Measurements from ENCODE around the gene SPTBN4.

DNA sequence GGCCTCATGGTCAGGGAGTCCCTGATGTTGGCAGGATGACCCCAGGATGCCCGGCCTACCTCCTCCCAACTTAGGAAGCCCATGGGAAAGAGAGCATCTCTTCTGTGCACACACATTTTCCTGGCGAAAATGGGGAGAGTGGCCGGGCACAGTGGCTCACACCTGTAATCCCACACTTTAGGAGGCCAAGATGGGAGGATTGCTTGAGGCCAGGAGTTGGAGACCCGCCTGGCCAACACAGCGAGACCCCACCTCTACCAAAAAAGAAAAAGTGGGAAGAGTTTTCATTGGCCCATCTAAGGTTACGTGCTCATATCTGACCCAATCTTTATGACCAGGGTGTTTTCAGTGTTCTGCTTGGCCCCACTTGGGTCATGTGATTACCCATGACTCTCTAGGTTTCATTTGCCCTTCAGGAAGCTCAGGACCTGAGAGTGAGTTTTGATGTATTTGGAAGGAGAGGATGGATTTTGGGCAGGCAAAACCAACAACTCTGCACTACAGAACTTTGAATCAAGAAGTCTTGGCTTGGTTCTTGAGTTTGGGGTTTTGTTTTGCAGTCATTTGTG lies 76.3 kb downstream of the SPTBN4 start:
- TF ChIP-seq POLR2A (IDR thresholded peaks at IDR 0.05) = no peak
- TF ChIP-seq, protein P1, sequence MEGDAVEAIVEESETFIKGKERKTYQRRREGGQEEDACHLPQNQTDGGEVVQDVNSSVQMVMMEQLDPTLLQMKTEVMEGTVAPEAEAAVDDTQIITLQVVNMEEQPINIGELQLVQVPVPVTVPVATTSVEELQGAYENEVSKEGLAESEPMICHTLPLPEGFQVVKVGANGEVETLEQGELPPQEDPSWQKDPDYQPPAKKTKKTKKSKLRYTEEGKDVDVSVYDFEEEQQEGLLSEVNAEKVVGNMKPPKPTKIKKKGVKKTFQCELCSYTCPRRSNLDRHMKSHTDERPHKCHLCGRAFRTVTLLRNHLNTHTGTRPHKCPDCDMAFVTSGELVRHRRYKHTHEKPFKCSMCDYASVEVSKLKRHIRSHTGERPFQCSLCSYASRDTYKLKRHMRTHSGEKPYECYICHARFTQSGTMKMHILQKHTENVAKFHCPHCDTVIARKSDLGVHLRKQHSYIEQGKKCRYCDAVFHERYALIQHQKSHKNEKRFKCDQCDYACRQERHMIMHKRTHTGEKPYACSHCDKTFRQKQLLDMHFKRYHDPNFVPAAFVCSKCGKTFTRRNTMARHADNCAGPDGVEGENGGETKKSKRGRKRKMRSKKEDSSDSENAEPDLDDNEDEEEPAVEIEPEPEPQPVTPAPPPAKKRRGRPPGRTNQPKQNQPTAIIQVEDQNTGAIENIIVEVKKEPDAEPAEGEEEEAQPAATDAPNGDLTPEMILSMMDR (IDR thresholded peaks at IDR 0.05) = no peak
- no peak for TF ChIP-seq POLR2AphosphoS5 (IDR thresholded peaks at IDR 0.05)

Data from upper lobe of left lung (tissue), 4 donors.